NCI-H345 (cell line): ENCODE measurements around the gene PCSK6.

ENCODE experiments used
- DNase-seq: peaks from one replicate; lab custom pipeline; 2025; lab: John Stamatoyannopoulos, UW

Gene PCSK6

GRCh38 chr15:101522621-101523559 is 33.4 kb upstream of the PCSK6 start:
- no peak for DNase-seq

GRCh38 chr15:101522091-101522490 is 32.6 kb upstream of the PCSK6 start:
- no peak for DNase-seq

DNA sequence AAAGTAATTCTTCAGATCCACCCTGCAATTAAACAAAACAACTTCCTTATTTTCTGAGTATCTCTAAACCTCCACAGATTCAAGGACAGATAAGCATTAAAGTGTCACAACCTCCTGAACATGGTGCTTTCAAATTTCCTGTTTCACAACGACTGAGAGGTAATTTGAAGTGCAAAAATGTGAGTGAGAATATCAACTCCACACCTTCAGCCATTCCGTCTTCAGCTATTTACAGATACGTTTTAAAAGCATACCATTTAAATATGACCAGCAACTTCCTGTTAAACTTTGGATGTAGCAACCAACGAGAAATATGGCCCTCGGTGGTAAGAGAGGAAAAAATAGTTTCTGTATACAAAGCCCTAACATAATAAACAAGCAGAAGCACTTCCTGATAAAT is 32.1 kb upstream of the PCSK6 start:
- DNase-seq: no peak

DNA sequence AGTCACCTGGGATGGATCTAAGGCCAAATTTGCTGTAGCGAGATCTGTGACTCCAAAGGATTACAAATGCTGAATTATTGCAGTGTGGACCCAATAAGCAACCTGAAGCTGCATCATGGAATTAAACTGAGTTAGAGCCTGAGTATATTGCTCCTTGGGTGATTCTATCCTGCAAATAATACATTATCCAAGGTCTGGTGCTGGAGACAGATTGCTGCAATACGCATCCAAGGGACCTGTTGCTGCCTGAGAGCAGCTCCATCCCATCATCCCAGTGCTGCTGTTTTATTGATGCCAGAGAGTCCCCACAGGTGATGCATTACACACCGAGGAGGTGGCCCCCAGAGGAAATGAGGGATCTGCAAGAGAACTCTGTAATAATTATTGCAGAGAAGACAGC is 31.6 kb upstream of the PCSK6 start:
- no peak for DNase-seq

DNA sequence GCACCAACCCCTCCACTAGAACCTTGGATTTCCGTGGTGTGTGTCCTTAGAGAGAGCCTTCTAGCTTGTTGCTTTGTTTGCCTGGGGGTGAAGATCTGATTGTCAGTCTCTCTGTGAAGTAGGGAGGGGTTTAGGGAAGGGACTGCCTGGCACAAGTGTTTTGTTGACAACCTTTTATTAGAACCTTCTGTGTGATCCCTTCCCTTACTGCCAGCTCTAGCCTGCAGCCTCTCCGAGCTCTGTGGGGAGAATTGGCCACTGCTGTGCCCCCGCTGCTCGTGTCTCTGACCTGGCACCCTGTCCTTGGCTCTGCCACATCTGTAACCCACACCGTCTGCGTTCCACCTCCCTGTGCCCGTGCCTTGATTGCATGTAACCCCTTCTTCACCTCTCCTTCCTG is 30.9 kb upstream of the PCSK6 start:
- no peak for DNase-seq

- no peak for DNase-seq
These were observed 28.0 kb upstream of the PCSK6 start for GRCh38 chr15:101517504-101517903.

- DNase-seq: no peak
These were observed 24.8 kb upstream of the PCSK6 start for GRCh38 chr15:101514318-101514717.

GRCh38 chr15:101511717-101512116 is 22.2 kb upstream of the PCSK6 start:
- no peak for DNase-seq

DNA sequence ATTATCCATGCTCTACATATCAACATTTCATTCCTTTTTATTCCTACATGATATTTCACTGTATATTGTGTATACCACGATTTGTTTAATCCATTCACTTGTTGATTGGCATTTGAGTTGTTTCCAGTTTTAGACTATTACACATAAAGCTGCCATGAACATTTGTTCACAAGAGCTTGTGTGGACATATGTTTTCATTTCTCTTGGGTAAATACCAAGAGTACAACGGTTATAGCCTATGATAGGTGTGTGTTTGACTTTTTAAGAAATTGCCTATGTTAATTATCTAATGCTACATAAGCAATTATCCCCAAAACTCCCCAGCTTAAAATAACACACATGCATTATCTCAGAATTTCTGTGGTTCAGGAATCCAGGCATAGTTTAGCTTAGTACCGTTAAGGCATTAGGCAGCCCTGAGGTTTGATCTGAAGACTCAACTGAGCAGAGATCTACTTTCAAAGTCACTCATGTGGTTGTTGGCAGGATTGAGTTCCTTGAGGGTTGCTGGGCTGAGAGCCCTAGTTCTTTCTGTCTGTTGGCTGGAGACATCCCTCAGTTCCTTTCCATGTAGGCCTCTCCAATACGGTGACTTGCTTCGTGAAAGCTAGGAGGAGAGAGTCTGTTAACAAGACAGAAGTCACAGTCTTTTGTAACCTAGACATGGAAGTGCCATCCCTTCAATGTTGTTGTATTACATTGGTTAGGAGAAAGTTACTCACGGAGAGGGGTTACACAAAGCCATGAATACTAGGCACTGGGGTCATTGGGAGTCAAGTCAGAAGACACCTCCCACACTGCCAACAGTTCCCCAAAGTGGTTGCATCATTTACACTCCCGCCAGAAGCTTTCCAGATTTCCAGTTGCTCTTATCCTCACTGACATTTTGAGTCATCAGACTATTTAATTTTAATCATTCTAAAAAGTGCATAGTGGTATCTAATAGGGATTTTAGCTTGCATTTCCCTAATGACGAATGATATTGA is 21.0 kb upstream of the PCSK6 start:
- DNase-seq: no peak

DNA sequence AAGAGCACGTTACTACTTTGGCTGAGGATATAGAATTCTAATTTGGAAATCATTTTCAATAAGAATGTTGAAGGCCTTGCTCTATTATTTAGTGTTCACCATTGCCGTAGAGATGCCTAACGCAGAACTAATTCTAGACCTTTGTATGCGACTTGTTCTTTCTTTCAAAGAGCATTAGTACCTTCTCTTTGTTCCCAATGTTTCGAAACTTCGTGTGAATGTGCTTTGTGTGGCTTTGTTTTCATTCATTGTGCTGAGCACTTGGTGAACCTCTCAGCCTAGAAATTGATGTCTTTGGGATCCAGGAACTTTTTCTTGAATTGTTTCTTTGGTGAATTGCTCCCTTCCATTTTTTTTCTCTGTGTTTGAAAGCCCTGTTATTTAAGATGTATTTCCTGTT is 19.8 kb upstream of the PCSK6 start:
- DNase-seq: no peak

- no peak for DNase-seq
These were observed 17.0 kb upstream of the PCSK6 start for GRCh38 chr15:101506491-101506890.

- no peak for DNase-seq
These were observed 16.3 kb upstream of the PCSK6 start for GRCh38 chr15:101505610-101506337.

GRCh38 chr15:101504866-101505609 is 15.5 kb upstream of the PCSK6 start:
- no peak for DNase-seq

DNA sequence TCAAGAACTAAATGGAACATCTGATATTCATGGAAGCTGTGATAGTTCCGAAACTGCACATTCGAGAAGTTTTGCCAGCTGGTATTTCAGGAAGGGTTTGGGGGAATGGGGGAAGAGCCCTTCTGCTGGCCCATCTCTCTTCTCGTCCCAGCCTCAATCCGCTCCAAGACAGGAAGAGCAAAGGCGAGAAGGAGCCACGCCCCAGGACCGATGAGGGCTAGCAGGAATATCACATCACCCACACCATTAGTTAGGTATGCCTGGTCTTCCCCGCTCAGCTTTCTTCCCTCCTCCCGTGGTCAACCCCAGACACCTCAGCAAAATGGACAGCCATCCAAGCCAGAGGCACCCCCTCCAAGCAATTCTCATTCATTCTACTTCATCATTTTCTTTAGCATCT is 14.9 kb upstream of the PCSK6 start:
- DNase-seq: no peak

GRCh38 chr15:101503296-101503599 is 13.7 kb upstream of the PCSK6 start:
- DNase-seq: no peak

- no peak for DNase-seq
These were observed 13.2 kb upstream of the PCSK6 start for GRCh38 chr15:101502572-101503295.

- DNase-seq: peak; percentile 0
These were observed 12.3 kb upstream of the PCSK6 start for GRCh38 chr15:101501703-101502373.

GRCh38 chr15:101500865-101501551 is 11.5 kb upstream of the PCSK6 start:
- no peak for DNase-seq

DNA sequence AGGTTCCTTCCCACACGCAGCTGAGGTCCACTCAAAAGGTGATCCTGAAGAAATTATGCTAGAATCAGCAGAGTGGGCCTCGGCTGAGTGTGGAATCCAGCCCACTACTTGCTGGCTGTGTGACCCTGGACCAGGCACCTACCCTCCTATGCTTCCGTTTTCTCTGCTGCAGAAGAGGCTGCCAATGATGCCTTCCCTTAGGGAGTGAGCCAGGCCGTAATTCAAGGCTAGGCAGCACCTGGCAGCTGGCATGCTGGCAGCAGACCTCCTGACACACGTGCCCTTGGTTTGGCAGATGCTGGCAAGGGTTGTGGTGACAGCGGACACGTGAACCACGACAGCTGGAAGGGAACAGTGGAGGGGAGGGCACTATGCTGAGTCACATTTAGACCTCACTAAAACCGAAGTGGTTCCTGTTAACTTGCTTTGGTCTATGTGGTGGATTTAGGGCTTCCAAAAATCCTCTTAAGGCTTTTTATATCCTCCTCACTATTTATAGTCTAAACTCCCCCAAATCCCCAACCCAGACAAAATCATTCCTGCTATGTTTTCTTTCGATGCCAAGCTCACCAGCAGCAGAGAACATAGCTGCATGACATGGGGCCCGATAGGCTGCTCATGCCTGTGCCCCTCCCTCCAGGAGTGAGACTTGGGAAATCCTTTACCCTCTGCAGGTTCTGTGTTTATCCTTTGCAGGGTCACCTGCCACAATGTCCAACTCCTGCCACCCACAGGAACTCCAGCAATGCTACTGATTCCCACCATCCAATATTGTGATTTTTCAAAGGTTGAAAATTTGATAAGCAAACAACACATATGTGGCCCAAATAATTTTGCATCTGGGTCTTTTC is 10.6 kb upstream of the PCSK6 start:
- peak; percentile 1 for DNase-seq
